ENCODE results near the gene MX2. TPM values are rescaled to one million over a fixed set of nuclear protein-coding genes. Genes with fewer than 3 reads are reported as not detected.

The MX2 gene
- total and polyA plus RNA-seq, 9 of the 15 experiments (the other 6 are each of a cell fraction or from before 2014, with no cell fraction given), result 0.10 to 0.95 (median 0.47) TPM; not detected in 1

- Histone ChIP-seq H4K20me1 (replicated peaks; ENCODE audit: control insufficient read depth, insufficient read depth, low read length) (0 out of 2 replicates have a peak, but pooled peaks cover 5% of the 10 kb centered on the region), H3K36me3 (ENCODE audit: control insufficient read depth, insufficient read depth, low read length) (no peaks in the 10 kb centered on the region), H3K4me1 (replicated peaks in 1 of 2; ENCODE audit: control insufficient read depth in 2 of 2, insufficient read depth in 2 of 2, low read length in 2 of 2) (peaks cover 0 to 5% of the 10 kb centered on the region in 2 experiments; a peak in 1 of 5 replicates), H3K9me1 (ENCODE audit: control insufficient read depth, insufficient read depth, low read length) (no peaks in the 10 kb centered on the region), H3K79me2 (ENCODE audit: control insufficient read depth, insufficient read depth, low read length) (no peaks in the 10 kb centered on the region), H3K9me3 (replicated peaks; ENCODE audit: control insufficient read depth, insufficient read depth, low read depth, low read length) (no peaks in the 10 kb centered on the region), H3K4me2 (ENCODE audit: insufficient read depth, low read length) (no peak overlapping the region), H3K27me3 (ENCODE audit: control insufficient read depth in 2 of 2, insufficient read depth in 2 of 2, low read length in 2 of 2) (peaks cover 17 to 59% of the 10 kb centered on the region in 2 experiments; a peak in 3 of 5 replicates), H3K27ac (ENCODE audit: extremely low read depth, low read depth, low read length) (no peak overlapping the region), H2AFZ (ENCODE audit: low read depth, low read length) (no peak overlapping the region), H3K4me3 (no peak overlapping the region), H3K9ac (ENCODE audit: insufficient read depth in 1 of 2, low read depth in 2 of 2, low read length in 2 of 2) (no peak overlapping the region)
- WGBS (ENCODE audit: insufficient coverage, low coverage, missing lambda C conversion rate), result 0% methylated on average over 7 of the region's 7 CpGs
- ChIA-PET CTCF (ENCODE audit: low intra/inter-chr PET ratio) (no interaction called here), POLR2A (no interaction called here)
- FAIRE-seq, result no peak
- no TSS peak for BruUV-seq (replicated peaks)
- intact Hi-C loops (cut with micrococcal nuclease), result no loop called here
- in situ Hi-C loops (cut with MboI), result no loop called here
- DNase-seq (ENCODE audit: extremely low read depth in 1 of 4, low spot score in 3 of 4), result no peak
- no peak for ATAC-seq
- no peak for TF ChIP-seq ZFPM2 (CRISPR knock-in tag; IDR thresholded peaks at IDR 0.05)
- no peak for TF ChIP-seq CEBPG (CRISPR knock-in tag; IDR thresholded peaks at IDR 0.05)
- no peak for TF ChIP-seq CEBPG (tag; conservative IDR thresholded peaks at IDR 0.05 in 1 of 2, IDR thresholded peaks at IDR 0.05 in 1 of 2)
- no peak for TF ChIP-seq HNRNPUL1 (IDR thresholded peaks at IDR 0.05; ENCODE audit: low read length)
- no peak for TF ChIP-seq BRF1 (IDR thresholded peaks at IDR 0.05; ENCODE audit: borderline replicate concordance, extremely low read depth, insufficient read length)
- TF ChIP-seq ZNF785 (CRISPR knock-in tag; IDR thresholded peaks at IDR 0.05), result no peak
- TF ChIP-seq FOS (IDR thresholded peaks at IDR 0.05; ENCODE audit: extremely low read depth, insufficient read length), result no peak
- no peak for TF ChIP-seq HMGXB4 (CRISPR knock-in tag; IDR thresholded peaks at IDR 0.05)
- TF ChIP-seq ZNF589 (CRISPR knock-in tag; IDR thresholded peaks at IDR 0.05; ENCODE audit: low read depth), result no peak
- TF ChIP-seq MITF (IDR thresholded peaks at IDR 0.05), result no peak
- no peak for TF ChIP-seq PTBP1 (IDR thresholded peaks at IDR 0.05; ENCODE audit: low read depth, low read length)
- TF ChIP-seq CREBBP (IDR thresholded peaks at IDR 0.05; ENCODE audit: low read depth, low read length), result no peak
- TF ChIP-seq AFF4 (CRISPR knock-in tag; IDR thresholded peaks at IDR 0.05), result no peak
- TF ChIP-seq U2AF1 (optimal IDR thresholded peaks at IDR 0.05; ENCODE audit: low read depth, low read length), result no peak
- no peak for TF ChIP-seq RBM17 (IDR thresholded peaks at IDR 0.05; ENCODE audit: borderline replicate concordance, low read depth, low read length)
- no peak for TF ChIP-seq ESRRA (IDR thresholded peaks at IDR 0.05; ENCODE audit: borderline replicate concordance, low read depth)
- TF ChIP-seq GTF2F1 (IDR thresholded peaks at IDR 0.05; ENCODE audit: low read depth, low read length), result no peak
Measured at GRCh38 chr21:41319273-41319672, 42.6 kb upstream of the MX2 start.

All from K562 (cell line).